Esophagus muscularis mucosa (tissue), 4 donors: ENCODE measurements around the gene SUPT4H1.

Experiments
- CTCF ChIP-seq, 3 experiments: fragments of 200-600 bp in 2 of 3; fragments of 450-650 bp in 1 of 3; sonication (generic) in 2 of 3; IDR thresholded peaks; one replicate each; pipeline ENCODE4 v1.5.1; 2017 to 2019; ENCODE audit warnings: antibody characterized with exemption in 3 of 3, mild to moderate bottlenecking in 2 of 3, moderate library complexity in 1 of 3
- EP300 ChIP-seq: sonication (generic); formaldehyde crosslinking; IDR thresholded peaks from one replicate; pipeline ENCODE4 v1.6.1; 2017; ENCODE audit warnings: antibody characterized with exemption
- POLR2A ChIP-seq: fragments of 450-650 bp; IDR thresholded peaks from one replicate; pipeline ENCODE4 v1.6.1; 2017; ENCODE audit warnings: antibody characterized with exemption, moderate library complexity, mild to moderate bottlenecking, low read depth
- POLR2AphosphoS5 ChIP-seq, 2 donors: sonication (generic); formaldehyde crosslinking; IDR thresholded peaks; one replicate each; pipeline ENCODE4 v1.6.1; 2017; ENCODE audit warnings: antibody characterized with exemption in 2 of 2

GRCh38 chr17:58316260-58316960 is 35.6 kb downstream of the SUPT4H1 start:
- no peak for TF ChIP-seq POLR2A
- no peak for TF ChIP-seq CTCF (IDR thresholded peaks at IDR 0.05)
- TF ChIP-seq EP300: no peak
- no peak for TF ChIP-seq POLR2AphosphoS5 (IDR thresholded peaks at IDR 0.05)
